Rectal smooth muscle tissue (tissue), 1 donor: ENCODE results near the gene DPP8.

Experiments used
- H3K27ac ChIP-seq: one replicate; pipeline ENCODE4 v1.7.0; 2013; ENCODE audit warnings: low read depth, low read length, inconsistent platforms
- H3K27me3 ChIP-seq: one replicate; pipeline ENCODE4 v1.7.0; 2013; ENCODE audit warnings: low read length; ENCODE audit not compliant: control insufficient read depth, insufficient read depth
- H3K36me3 ChIP-seq: one replicate; pipeline ENCODE4 v1.7.0; 2013; ENCODE audit warnings: low read length; ENCODE audit not compliant: control insufficient read depth, insufficient read depth
- H3K4me1 ChIP-seq: one replicate; pipeline ENCODE4 v1.7.0; 2013; ENCODE audit warnings: low read length; ENCODE audit not compliant: control insufficient read depth, insufficient read depth
- H3K4me3 ChIP-seq: one replicate; pipeline ENCODE4 v1.7.0; 2013; ENCODE audit warnings: low read length
- H3K9ac ChIP-seq: one replicate; pipeline ENCODE4 v1.7.0; 2013; ENCODE audit warnings: low read length

DPP8 gene

GRCh38 chr15:65451989-65452388 lies 65.5 kb downstream of the DPP8 start:
- Histone ChIP-seq H3K36me3 (peaks cover 19% of the 10 kb centered on the region), H3K9ac (no peak overlapping the region)

GRCh38 chr15:65450556-65450955 lies 66.9 kb downstream of the DPP8 start:
- H3K27me3 ChIP-seq = no peaks in the 10 kb centered on the region
- no peak overlapping the region for H3K9ac ChIP-seq
- H3K36me3 ChIP-seq = peaks cover 12% of the 10 kb centered on the region
- no peak overlapping the region for H3K27ac ChIP-seq
- no peak overlapping the region for H3K4me3 ChIP-seq
- H3K4me1 ChIP-seq = no peaks in the 10 kb centered on the region

More at GRCh38 chr15:65451989-65452388, 65.5 kb downstream of the DPP8 start:
- Histone ChIP-seq H3K27ac (no peak overlapping the region), H3K4me3 (no peak overlapping the region), H3K27me3 (no peaks in the 10 kb centered on the region), H3K4me1 (no peaks in the 10 kb centered on the region)

DNA sequence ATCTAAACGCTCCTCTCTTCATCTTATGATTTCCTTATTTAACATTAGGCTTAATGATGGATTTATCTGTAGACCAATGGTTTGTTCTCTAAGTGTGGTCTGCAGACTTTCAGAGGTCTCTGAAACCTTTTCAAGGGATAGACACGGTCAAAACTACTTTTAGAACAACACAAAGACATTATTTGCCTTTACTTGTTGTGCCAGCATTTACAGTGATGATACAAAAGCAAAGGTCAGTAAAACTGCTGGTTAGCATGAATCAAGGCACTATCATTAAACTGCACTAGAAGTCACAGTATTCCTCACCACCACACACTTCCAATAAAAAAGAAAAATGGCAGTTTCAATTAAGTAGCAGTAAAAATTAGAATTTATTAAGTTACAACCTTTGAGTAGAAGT lies 70.3 kb downstream of the DPP8 start:
- peaks cover 12% of the 10 kb centered on the region for H3K36me3 ChIP-seq
- H3K4me3 ChIP-seq = no peak overlapping the region
- no peak overlapping the region for H3K27ac ChIP-seq
- H3K9ac ChIP-seq = no peak overlapping the region
- no peaks in the 10 kb centered on the region for H3K4me1 ChIP-seq
- no peaks in the 10 kb centered on the region for H3K27me3 ChIP-seq

- H3K4me3 ChIP-seq = no peak overlapping the region
These were observed 83.3 kb downstream of the DPP8 start for GRCh38 chr15:65434201-65434600.

GRCh38 chr15:65431731-65432130 lies 85.8 kb downstream of the DPP8 start:
- H3K27me3 ChIP-seq = no peaks in the 10 kb centered on the region
- no peaks in the 10 kb centered on the region for H3K36me3 ChIP-seq
- H3K27ac ChIP-seq = no peak overlapping the region
- no peak overlapping the region for H3K9ac ChIP-seq
- H3K4me3 ChIP-seq = no peak overlapping the region
- H3K4me1 ChIP-seq = no peaks in the 10 kb centered on the region

More at GRCh38 chr15:65434201-65434600, 83.3 kb downstream of the DPP8 start:
- Histone ChIP-seq H3K9ac (no peak overlapping the region), H3K4me1 (no peaks in the 10 kb centered on the region), H3K27me3 (no peaks in the 10 kb centered on the region), H3K27ac (no peak overlapping the region), H3K36me3 (no peaks in the 10 kb centered on the region)

DNA sequence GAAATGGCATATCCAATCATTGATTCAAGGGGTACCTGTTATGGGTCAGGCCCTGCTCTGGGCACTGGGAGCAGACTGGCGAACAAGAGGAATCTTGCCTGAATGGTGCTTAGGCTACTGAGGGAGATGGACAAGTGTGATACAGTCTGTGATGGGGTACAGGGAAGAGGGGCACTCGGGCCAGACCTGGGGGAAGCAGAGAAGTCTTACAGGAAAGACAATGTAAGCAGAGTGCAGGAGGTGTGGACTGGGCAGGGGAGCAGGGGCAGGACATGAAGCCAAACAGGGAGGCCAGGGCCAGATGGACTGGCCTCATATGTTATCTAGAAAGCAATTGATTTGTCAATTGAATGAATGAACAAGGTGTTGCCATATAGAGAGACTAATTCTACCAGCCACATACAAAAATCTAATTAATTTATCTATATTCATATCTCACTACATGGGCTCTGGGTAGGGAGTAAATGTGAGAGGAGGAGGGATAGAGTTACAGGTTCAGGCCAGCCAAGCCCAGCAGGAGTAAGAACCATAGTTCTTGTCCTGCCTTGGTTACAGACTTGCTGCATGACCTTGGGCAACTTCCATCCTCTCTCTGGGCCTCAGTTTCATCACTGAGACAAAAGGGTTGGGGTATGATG lies 91.2 kb downstream of the DPP8 start:
- H3K27ac ChIP-seq = no peak overlapping the region
- no peaks in the 10 kb centered on the region for H3K36me3 ChIP-seq
- H3K4me1 ChIP-seq = peaks cover 6% of the 10 kb centered on the region
- no peak overlapping the region for H3K9ac ChIP-seq
- peaks cover 7% of the 10 kb centered on the region for H3K27me3 ChIP-seq
- H3K4me3 ChIP-seq = no peak overlapping the region

- Histone ChIP-seq H3K4me3 (no peak overlapping the region), H3K4me1 (peaks cover 10% of the 10 kb centered on the region), H3K9ac (no peak overlapping the region), H3K27ac (no peak overlapping the region), H3K36me3 (no peaks in the 10 kb centered on the region), H3K27me3 (peaks cover 13% of the 10 kb centered on the region)
These were observed 92.8 kb downstream of the DPP8 start for GRCh38 chr15:65424683-65425082.

DNA sequence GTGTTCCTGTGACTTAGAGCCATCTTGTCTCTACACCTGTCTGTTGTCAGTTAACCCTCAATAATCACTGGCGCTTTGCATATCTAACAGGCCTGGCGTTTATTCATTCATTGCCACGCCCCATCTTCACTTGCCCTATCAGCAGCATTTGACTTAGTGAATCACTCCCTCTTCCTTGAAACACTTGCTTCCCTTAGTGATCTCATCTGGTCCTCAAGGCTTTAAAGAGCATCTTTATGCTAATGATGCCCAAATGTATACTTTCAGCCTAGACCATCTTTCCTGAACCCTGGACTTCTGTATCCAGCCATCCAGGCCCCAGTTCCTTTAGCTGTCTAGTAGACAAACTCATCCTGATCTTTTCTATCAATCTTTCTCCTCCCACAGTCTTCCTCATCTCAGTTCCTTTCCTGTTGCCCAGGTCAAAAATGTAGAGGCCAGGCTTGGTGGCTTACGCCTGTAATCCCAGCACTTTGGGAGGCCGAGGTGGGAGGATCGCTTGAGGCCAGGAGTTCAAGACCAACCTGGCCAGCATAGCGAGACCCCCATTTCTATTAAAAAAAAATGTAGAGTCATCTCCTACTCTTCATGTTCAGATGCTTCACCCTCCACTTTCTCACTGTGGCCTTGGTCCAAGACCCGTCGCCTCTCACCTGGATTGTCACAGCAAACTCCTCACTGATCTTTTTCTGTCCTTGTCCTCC lies 93.4 kb downstream of the DPP8 start:
- H3K27ac ChIP-seq = no peak overlapping the region
- peaks cover 10% of the 10 kb centered on the region for H3K4me1 ChIP-seq
- no peak overlapping the region for H3K4me3 ChIP-seq
- peaks cover 15% of the 10 kb centered on the region for H3K27me3 ChIP-seq
- no peak overlapping the region for H3K9ac ChIP-seq
- no peaks in the 10 kb centered on the region for H3K36me3 ChIP-seq

GRCh38 chr15:65423150-65423975 lies 94.1 kb downstream of the DPP8 start:
- H3K4me1 ChIP-seq = peaks cover 10% of the 10 kb centered on the region
- no peak overlapping the region for H3K27ac ChIP-seq
- H3K9ac ChIP-seq = no peak overlapping the region
- peaks cover 15% of the 10 kb centered on the region for H3K27me3 ChIP-seq
- no peaks in the 10 kb centered on the region for H3K36me3 ChIP-seq
- H3K4me3 ChIP-seq = no peak overlapping the region

GRCh38 chr15:65421360-65422215 lies 95.9 kb downstream of the DPP8 start:
- H3K9ac ChIP-seq = no peak overlapping the region
- H3K27me3 ChIP-seq = peaks cover 17% of the 10 kb centered on the region
- peak overlapping the region; percentile 81 for H3K4me3 ChIP-seq
- H3K36me3 ChIP-seq = no peaks in the 10 kb centered on the region
- H3K27ac ChIP-seq = no peak overlapping the region
- peaks cover 10% of the 10 kb centered on the region for H3K4me1 ChIP-seq

- Histone ChIP-seq H3K36me3 (no peaks in the 10 kb centered on the region), H3K27me3 (peaks cover 17% of the 10 kb centered on the region), H3K4me3 (peak overlapping the region; percentile 81), H3K27ac (no peak overlapping the region), H3K4me1 (peaks cover 10% of the 10 kb centered on the region), H3K9ac (no peak overlapping the region)
These were observed 96.5 kb downstream of the DPP8 start for GRCh38 chr15:65420975-65421359.

DNA sequence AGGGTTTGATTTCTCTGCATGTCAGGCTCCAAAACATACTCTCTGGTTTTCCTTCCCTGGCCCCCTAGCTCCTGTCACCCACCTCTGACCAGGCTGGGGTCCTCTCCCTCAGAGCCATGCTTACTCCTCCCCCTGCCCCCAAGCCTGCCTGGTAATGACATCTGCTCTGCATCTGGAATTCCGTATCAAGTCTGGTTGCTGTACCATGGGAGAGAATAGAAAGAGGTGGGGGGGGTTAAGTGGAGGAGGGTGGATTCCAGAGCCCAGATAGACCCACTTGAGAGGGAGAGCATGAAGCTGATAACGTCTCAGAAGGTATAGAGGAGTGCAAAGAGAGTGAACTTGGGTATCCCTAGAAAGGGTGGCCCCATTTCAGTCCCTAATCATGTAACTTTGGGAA lies 98.9 kb downstream of the DPP8 start:
- no peaks in the 10 kb centered on the region for H3K36me3 ChIP-seq
- H3K4me1 ChIP-seq = peaks cover 10% of the 10 kb centered on the region
- no peak overlapping the region for H3K27ac ChIP-seq
- H3K4me3 ChIP-seq = no peak overlapping the region
- H3K9ac ChIP-seq = no peak overlapping the region
- H3K27me3 ChIP-seq = peaks cover 17% of the 10 kb centered on the region
